Measurements from ENCODE around the gene SLC6A16.
"Not testable (repeated sequence)": the region's sequence is repeated elsewhere in the genome, so short reads cannot be mapped to it uniquely, and the experiment has no call there.

Gene SLC6A16

GRCh38 chr19:49344505-49345423, 19.8 kb upstream of the SLC6A16 start:
- DNase-seq (ENCODE audit: low read depth in 2 of 2, low spot score in 1 of 2): no peak

GRCh38 chr19:49343123-49343522, 18.1 kb upstream of the SLC6A16 start:
- no peak for DNase-seq (ENCODE audit: low read depth in 2 of 2, low spot score in 1 of 2)

GRCh38 chr19:49342291-49342721, 17.3 kb upstream of the SLC6A16 start:
- DNase-seq (ENCODE audit: low read depth in 2 of 2, low spot score in 1 of 2): no peak

- DNase-seq (ENCODE audit: low read depth in 2 of 2, low spot score in 1 of 2): no peak
Observed at GRCh38 chr19:49340865-49341718, 16.1 kb upstream of the SLC6A16 start.

- peak in 1 of 2 donors; percentile 22 for DNase-seq (ENCODE audit: low read depth in 2 of 2, low spot score in 1 of 2)
Observed at GRCh38 chr19:49340069-49340864, 15.3 kb upstream of the SLC6A16 start.

GRCh38 chr19:49339301-49340068, 14.5 kb upstream of the SLC6A16 start:
- no peak for DNase-seq (ENCODE audit: low read depth in 2 of 2, low spot score in 1 of 2)

- DNase-seq (ENCODE audit: low read depth in 2 of 2, low spot score in 1 of 2): no peak
Observed at GRCh38 chr19:49338691-49339300, 13.8 kb upstream of the SLC6A16 start.

- no peak for DNase-seq (ENCODE audit: low read depth in 2 of 2, low spot score in 1 of 2)
Observed at GRCh38 chr19:49338023-49338677, 13.2 kb upstream of the SLC6A16 start.

GRCh38 chr19:49337267-49338022, 12.5 kb upstream of the SLC6A16 start:
- DNase-seq (ENCODE audit: low read depth in 2 of 2, low spot score in 1 of 2): no peak

GRCh38 chr19:49336482-49337266, 11.7 kb upstream of the SLC6A16 start:
- DNase-seq (ENCODE audit: low read depth in 2 of 2, low spot score in 1 of 2): no peak

- DNase-seq (ENCODE audit: low read depth in 2 of 2, low spot score in 1 of 2): no peak
Observed at GRCh38 chr19:49335784-49336481, 10.9 kb upstream of the SLC6A16 start.

GRCh38 chr19:49335071-49335783, 10.2 kb upstream of the SLC6A16 start, which contains the start of gene CD37:
TSS of gene CD37 (plus strand) at chr19:49335406. CDS start at chr19:49335541, 135 bp downstream.
- peak; percentile 19 to 34 for DNase-seq (ENCODE audit: low read depth in 2 of 2, low spot score in 1 of 2)

GRCh38 chr19:49333811-49334288, 8.9 kb upstream of the SLC6A16 start:
- DNase-seq (ENCODE audit: low read depth in 2 of 2, low spot score in 1 of 2): peak; percentile 32 to 45

- DNase-seq (ENCODE audit: low read depth in 2 of 2, low spot score in 1 of 2): no peak
Observed at GRCh38 chr19:49333418-49333805, 8.4 kb upstream of the SLC6A16 start.

GRCh38 chr19:49332691-49333417, 7.9 kb upstream of the SLC6A16 start:
- not testable (repeated sequence) for DNase-seq (ENCODE audit: low read depth in 2 of 2, low spot score in 1 of 2)

- DNase-seq (ENCODE audit: low read depth in 2 of 2, low spot score in 1 of 2): peak in 1 of 2 donors; percentile 14
Observed at GRCh38 chr19:49331616-49332055, 6.6 kb upstream of the SLC6A16 start.

Measured in stimulated activated CD8-positive, alpha-beta memory T cell treated with anti-CD3 and anti-CD28 coated beads, Interleukin-4, amount 100 ng/mL, for 4 hours (primary cell).